IMR-90 (cell line): ENCODE data around the gene ACOX2.

Experiments used
- POLR2A ChIP-seq: IDR thresholded peaks from 2 replicates; pipeline ENCODE4 v1.6.1; 2012; ENCODE audit warnings: mild to moderate bottlenecking, low read depth, low read length
- TF ChIP-seq, protein P1 (sequence below): conservative IDR thresholded peaks from 2 replicates; pipeline ENCODE4 v1.5.1; 2012; ENCODE audit warnings: mild to moderate bottlenecking, low read depth, low read length, improper control_type of control experiment
- TF ChIP-seq, protein P2 (sequence below): fragments of 150-350 bp; IDR thresholded peaks from 2 replicates; pipeline ENCODE4 v1.6.1; 2017; ENCODE audit warnings: mild to moderate bottlenecking, antibody characterized with exemption, low read length, low read depth

DNA sequence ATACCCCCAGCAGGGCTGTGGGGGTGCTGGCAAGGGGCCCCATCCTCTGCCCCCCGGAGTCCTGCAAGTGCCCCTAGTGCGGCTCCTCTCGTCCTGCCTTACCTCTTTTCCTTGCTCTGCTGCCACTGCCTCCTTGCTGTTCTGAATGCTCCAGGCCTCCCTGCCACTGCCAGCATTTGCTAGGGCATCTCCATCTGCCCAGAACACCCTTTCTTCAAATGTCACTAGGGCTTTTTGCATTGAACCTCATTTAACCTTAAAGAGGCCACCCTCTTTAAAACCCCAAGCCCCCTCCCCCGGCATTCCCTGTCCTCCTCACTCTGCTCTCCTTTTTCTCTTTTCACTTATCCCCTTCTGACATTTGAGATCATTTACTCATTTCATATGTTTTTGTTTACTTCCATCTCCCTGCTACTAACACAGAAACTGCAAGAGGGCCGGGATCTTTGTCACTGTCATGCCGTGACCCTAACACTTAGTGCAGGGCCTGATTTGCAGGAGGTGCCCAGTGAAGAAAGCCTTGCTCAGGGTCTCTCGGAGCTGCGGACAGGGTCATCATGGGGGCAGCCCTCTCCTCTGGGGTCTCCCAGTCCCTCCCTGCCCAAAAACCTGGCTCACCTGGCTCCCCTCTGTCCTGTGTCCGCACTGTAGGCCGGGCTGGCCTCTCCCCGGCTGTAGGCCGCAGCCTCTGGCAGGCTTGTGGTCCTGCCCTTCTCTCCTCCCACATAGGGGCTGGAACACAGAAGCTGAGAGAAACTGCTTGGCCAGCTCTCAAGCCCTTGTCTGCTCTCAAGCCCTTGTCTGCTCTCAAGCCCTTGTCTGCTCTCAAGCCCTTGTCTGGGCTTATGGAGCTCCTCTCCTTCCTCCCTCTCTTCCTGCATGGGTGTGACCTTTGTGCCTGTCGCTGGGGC is at the start of gene ACOX2:
- TF ChIP-seq POLR2A: no peak
- TF ChIP-seq, protein P1, sequence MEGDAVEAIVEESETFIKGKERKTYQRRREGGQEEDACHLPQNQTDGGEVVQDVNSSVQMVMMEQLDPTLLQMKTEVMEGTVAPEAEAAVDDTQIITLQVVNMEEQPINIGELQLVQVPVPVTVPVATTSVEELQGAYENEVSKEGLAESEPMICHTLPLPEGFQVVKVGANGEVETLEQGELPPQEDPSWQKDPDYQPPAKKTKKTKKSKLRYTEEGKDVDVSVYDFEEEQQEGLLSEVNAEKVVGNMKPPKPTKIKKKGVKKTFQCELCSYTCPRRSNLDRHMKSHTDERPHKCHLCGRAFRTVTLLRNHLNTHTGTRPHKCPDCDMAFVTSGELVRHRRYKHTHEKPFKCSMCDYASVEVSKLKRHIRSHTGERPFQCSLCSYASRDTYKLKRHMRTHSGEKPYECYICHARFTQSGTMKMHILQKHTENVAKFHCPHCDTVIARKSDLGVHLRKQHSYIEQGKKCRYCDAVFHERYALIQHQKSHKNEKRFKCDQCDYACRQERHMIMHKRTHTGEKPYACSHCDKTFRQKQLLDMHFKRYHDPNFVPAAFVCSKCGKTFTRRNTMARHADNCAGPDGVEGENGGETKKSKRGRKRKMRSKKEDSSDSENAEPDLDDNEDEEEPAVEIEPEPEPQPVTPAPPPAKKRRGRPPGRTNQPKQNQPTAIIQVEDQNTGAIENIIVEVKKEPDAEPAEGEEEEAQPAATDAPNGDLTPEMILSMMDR: no peak
- TF ChIP-seq, protein P2, sequence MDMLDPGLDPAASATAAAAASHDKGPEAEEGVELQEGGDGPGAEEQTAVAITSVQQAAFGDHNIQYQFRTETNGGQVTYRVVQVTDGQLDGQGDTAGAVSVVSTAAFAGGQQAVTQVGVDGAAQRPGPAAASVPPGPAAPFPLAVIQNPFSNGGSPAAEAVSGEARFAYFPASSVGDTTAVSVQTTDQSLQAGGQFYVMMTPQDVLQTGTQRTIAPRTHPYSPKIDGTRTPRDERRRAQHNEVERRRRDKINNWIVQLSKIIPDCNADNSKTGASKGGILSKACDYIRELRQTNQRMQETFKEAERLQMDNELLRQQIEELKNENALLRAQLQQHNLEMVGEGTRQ: no peak
